H1 (cell line): ENCODE results near the gene SPDYE8.
"Not testable (repeated sequence)": the region's sequence is repeated elsewhere in the genome, so short reads cannot be mapped to it uniquely, and the experiment has no call there.

ENCODE experiments used
- BRCA1 ChIP-seq: IDR thresholded peaks from 2 replicates; pipeline ENCODE4 v1.6.1; 2012; ENCODE audit warnings: low read depth, low read length, improper control_type of control experiment
- CBX5 ChIP-seq: fragments of 300-800, 300-1000 bp; sonication (generic); IDR thresholded peaks from 2 replicates; pipeline ENCODE4 v1.7.1; 2016; ENCODE audit warnings: antibody characterized with exemption, low read length, low read depth
- CHD1 ChIP-seq: IDR thresholded peaks from 2 replicates; pipeline ENCODE4 v1.6.1; 2012; ENCODE audit warnings: low read depth, low read length, improper control_type of control experiment
- CREB1 ChIP-seq: IDR thresholded peaks from 2 replicates; pipeline ENCODE4 v1.6.1; 2012; ENCODE audit warnings: inconsistent platforms
- EP300 ChIP-seq, 2 experiments: IDR thresholded peaks; 1 replicate in 1 of 2; 2 replicates in 1 of 2; pipeline ENCODE4 v1.6.1; 2011 to 2012; ENCODE audit warnings: low read depth in 2 of 2, low read length in 2 of 2, mild to moderate bottlenecking in 2 of 2, borderline replicate concordance in 1 of 2, inconsistent platforms in 1 of 2, moderate library complexity in 1 of 2
- EZH2 ChIP-seq: fragments of 200-600 bp; sonication (generic); IDR thresholded peaks from 2 replicates; pipeline ENCODE4 v1.7.1; 2012; ENCODE audit warnings: low read depth, mild to moderate bottlenecking, moderate library complexity, low read length, inconsistent platforms; ENCODE audit not compliant: severe bottlenecking
- RAD21 ChIP-seq, 2 experiments: IDR thresholded peaks in 1 of 2; conservative IDR thresholded peaks in 1 of 2; 2 replicates each; pipeline ENCODE4 v1.6.1; 2011; ENCODE audit warnings: low read depth in 2 of 2, low read length in 2 of 2, improper control_type of control experiment in 1 of 2, inconsistent platforms in 1 of 2, mild to moderate bottlenecking in 1 of 2, moderate library complexity in 1 of 2
- RBBP5 ChIP-seq: IDR thresholded peaks from 2 replicates; pipeline ENCODE4 v1.7.1; 2012; ENCODE audit warnings: low read depth, mild to moderate bottlenecking, inconsistent platforms, low read length, moderate library complexity, borderline replicate concordance
- RNF2 ChIP-seq: fragments of 200-900, 300-1000 bp; sonication (generic); IDR thresholded peaks from 2 replicates; pipeline ENCODE4 v1.7.1; 2016; ENCODE audit warnings: borderline replicate concordance, low read depth, mild to moderate bottlenecking, antibody characterized with exemption, low read length; ENCODE audit not compliant: poor library complexity, severe bottlenecking; ENCODE audit errors: missing control alignments
- SAP30 ChIP-seq: fragments of 300-600 bp; sonication (generic); IDR thresholded peaks from 2 replicates; pipeline ENCODE4 v1.7.1; 2012; ENCODE audit warnings: low read length, moderate library complexity, mild to moderate bottlenecking, inconsistent platforms; ENCODE audit not compliant: insufficient read depth, insufficient replicate concordance
- TCF12 ChIP-seq: IDR thresholded peaks from 2 replicates; pipeline ENCODE4 v1.6.1; 2011; ENCODE audit warnings: low read depth, mild to moderate bottlenecking, low read length
- TF ChIP-seq, protein P1 (sequence below), 3 experiments: IDR thresholded peaks; 1 replicate in 2 of 3; 2 replicates in 1 of 3; pipeline versions ENCODE4 v1.5.1 to v1.6.1; 2011; ENCODE audit warnings: low read length in 3 of 3, mild to moderate bottlenecking in 3 of 3, inconsistent platforms in 2 of 3, low read depth in 1 of 3, moderate library complexity in 1 of 3; ENCODE audit not compliant: insufficient read depth in 1 of 3; ENCODE audit errors: control extremely low read depth in 1 of 3

DNA sequence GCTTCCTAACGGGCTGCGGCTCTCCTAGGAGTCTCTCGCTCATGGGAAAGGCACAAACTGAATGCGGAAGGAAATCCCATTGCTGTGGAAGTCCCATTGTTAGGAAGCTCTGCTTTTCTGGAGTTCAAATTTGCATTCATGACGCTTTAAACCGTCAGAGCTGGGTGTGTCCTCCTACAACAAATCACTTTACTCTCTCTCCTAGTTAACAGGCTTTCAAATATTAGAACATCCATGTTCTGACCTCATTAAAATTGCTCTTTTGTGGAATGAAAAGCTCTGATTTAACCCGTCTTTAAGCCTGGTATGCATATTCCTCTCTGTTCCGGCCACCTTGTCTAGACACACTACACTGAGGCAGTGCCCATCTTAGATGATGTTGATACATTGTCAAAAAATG, 28.2 kb upstream of the SPDYE8 start, which contains the start of gene SPDYE11:
- TF ChIP-seq, protein P1, sequence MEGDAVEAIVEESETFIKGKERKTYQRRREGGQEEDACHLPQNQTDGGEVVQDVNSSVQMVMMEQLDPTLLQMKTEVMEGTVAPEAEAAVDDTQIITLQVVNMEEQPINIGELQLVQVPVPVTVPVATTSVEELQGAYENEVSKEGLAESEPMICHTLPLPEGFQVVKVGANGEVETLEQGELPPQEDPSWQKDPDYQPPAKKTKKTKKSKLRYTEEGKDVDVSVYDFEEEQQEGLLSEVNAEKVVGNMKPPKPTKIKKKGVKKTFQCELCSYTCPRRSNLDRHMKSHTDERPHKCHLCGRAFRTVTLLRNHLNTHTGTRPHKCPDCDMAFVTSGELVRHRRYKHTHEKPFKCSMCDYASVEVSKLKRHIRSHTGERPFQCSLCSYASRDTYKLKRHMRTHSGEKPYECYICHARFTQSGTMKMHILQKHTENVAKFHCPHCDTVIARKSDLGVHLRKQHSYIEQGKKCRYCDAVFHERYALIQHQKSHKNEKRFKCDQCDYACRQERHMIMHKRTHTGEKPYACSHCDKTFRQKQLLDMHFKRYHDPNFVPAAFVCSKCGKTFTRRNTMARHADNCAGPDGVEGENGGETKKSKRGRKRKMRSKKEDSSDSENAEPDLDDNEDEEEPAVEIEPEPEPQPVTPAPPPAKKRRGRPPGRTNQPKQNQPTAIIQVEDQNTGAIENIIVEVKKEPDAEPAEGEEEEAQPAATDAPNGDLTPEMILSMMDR (IDR thresholded peaks at IDR 0.05; ENCODE audit: control extremely low read depth in 1 of 3, insufficient read depth in 1 of 3, low read depth in 1 of 3, low read length in 3 of 3): not testable (repeated sequence)
- TF ChIP-seq CHD1; CREB1; EP300 (IDR thresholded peaks at IDR 0.05; ENCODE audit: borderline replicate concordance in 1 of 2, low read depth in 2 of 2, low read length in 2 of 2); SAP30; RNF2; EZH2; TCF12; RBBP5; RAD21 (IDR thresholded peaks at IDR 0.05 in 1 of 2, conservative IDR thresholded peaks at IDR 0.05 in 1 of 2; ENCODE audit: low read depth in 2 of 2, low read length in 2 of 2); BRCA1; CBX5: not testable (repeated sequence)
